GM13976 (cell line): ENCODE data around the gene KCNMA1.

Source experiments
- DNase-seq: peaks from one replicate; pipeline ENCODE4 v3.0.0; 2012; ENCODE audit warnings: low spot score
- in situ Hi-C: fragments of 300-500 bp; cut with MboI; formaldehyde crosslinking; loops from one replicate; pipeline ENCODE4 v1.12.0; 2022; ENCODE audit warnings: low sequenced_read_pairs, mixed read lengths, inconsistent platforms; ENCODE audit not compliant: unreplicated experiment
- TF ChIP-seq, protein P1 (sequence below): IDR thresholded peaks from 2 replicates; pipeline ENCODE4 v1.5.1; 2012; ENCODE audit warnings: borderline replicate concordance, mild to moderate bottlenecking; ENCODE audit not compliant: insufficient read depth; ENCODE audit errors: extremely low read depth, missing control alignments, control extremely low read depth

Gene KCNMA1

GRCh38 chr10:77315496-77316129 is 322.0 kb downstream of the KCNMA1 start:
- in situ Hi-C loops: no loop called here
- TF ChIP-seq, protein P1, sequence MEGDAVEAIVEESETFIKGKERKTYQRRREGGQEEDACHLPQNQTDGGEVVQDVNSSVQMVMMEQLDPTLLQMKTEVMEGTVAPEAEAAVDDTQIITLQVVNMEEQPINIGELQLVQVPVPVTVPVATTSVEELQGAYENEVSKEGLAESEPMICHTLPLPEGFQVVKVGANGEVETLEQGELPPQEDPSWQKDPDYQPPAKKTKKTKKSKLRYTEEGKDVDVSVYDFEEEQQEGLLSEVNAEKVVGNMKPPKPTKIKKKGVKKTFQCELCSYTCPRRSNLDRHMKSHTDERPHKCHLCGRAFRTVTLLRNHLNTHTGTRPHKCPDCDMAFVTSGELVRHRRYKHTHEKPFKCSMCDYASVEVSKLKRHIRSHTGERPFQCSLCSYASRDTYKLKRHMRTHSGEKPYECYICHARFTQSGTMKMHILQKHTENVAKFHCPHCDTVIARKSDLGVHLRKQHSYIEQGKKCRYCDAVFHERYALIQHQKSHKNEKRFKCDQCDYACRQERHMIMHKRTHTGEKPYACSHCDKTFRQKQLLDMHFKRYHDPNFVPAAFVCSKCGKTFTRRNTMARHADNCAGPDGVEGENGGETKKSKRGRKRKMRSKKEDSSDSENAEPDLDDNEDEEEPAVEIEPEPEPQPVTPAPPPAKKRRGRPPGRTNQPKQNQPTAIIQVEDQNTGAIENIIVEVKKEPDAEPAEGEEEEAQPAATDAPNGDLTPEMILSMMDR: no peak
- DNase-seq: no peak

DNA sequence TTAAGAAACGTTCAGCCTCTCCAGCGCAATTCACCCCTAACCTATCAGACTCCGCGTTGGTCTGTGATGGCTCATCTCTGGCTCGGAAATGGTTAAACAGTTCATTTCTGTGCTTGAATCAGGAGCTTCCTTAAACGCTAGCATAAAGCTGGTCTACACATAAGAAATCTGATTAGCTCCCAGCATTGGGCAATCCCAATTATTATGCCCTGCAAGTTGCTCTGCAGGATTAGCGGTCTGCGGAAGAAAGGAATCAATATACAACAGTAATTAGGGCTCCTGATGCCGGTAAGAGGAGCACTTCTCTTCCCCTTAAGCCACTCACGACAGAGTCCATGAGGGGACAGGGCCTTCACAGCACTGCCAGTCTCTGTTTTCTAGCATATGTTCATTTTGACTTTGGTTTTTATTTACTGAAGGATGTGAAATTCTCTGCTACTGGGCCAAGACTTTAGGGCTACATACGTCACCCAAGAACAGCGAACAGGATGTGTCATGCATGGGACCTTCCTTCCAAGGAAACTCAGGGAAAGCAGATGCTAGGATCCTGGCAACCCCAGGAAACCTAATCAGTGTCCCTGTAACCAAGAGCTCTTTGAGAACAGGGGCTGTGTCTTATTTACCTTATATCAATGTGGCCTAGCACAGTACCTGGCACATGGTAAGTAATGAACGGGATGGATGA is 324.4 kb downstream of the KCNMA1 start:
- TF ChIP-seq, protein P1: no peak
- in situ Hi-C loops: no loop called here
- DNase-seq: no peak

- TF ChIP-seq, protein P1: no peak
- no peak for DNase-seq
- in situ Hi-C loops: no loop called here
Observed at GRCh38 chr10:77311186-77311585, 326.4 kb downstream of the KCNMA1 start.

DNA sequence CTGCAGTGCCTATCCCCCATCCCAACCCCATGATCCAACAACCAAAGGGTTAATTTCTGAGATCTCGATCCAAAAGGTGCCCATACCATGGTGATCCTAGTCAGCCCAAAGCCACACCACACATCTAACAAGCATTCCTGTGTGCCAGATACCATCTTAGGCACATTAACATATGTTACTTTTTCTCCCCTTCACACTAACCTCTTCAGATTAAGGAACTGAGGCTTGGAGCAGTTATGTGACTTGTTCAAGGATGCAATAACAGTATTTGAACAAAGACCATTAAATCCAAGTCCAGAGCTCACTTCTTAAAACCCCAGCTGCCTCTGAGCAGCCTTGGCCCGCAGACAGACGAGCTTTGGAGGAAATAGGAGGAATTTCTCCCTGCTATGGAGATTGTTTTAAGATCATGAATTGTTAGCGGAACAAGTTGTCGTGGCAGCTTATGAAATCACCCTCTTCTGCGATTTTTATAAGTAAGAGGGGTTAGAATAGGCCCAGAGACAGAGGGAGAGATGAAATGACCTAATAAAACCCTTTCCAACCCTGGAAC is 327.2 kb downstream of the KCNMA1 start:
- TF ChIP-seq, protein P1: no peak
- in situ Hi-C loops: no loop called here
- DNase-seq: no peak

GRCh38 chr10:77309509-77309908 is 328.1 kb downstream of the KCNMA1 start:
- in situ Hi-C loops: no loop called here
- DNase-seq: no peak
- TF ChIP-seq, protein P1: no peak

DNA sequence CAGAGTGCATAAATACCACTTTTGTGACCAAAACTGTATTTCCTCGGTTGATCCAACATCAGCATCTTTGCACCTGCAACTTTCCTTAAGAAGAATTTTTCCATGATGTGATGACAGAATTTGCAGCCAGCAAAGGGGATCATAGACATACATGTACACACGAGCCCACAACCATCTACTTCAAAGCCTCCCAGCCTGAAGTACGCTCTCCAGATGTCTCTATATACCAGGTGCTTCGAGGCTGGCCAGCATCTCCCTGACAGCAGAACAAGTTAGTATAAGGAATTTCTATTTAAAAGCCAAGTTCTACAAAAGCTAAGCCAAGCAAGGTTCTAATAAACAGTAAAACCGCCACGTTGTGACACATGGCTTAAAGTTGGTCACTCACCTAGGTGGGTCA is 328.5 kb downstream of the KCNMA1 start:
- in situ Hi-C loops: no loop called here
- DNase-seq: no peak
- TF ChIP-seq, protein P1: no peak
